HFFc6 (cell line): Measurements from ENCODE around the gene HIVEP3. TPM values are rescaled to one million over a fixed set of nuclear protein-coding genes. Genes with fewer than 3 reads are reported as not detected.
A peak's percentile ranks its signal among the peaks of the same experiment; 100 is the strongest.

ENCODE experiments used
- DNase-seq: peaks from one replicate; pipeline ENCODE4 v3.0.0-alpha.2; 2018
- H3K27ac Mint-ChIP-seq: 2 replicates; pipeline ENCODE4 v1.8.0; 2020; ENCODE audit warnings: mild to moderate bottlenecking, mixed read lengths
- H3K27me3 Mint-ChIP-seq: 2 replicates; pipeline ENCODE4 v1.8.0; 2021; ENCODE audit warnings: mild to moderate bottlenecking, moderate library complexity, mixed read lengths; ENCODE audit not compliant: insufficient read depth
- H3K36me3 Mint-ChIP-seq: 2 replicates; pipeline ENCODE4 v1.8.0; 2021; ENCODE audit warnings: low read depth, mixed read lengths
- H3K4me1 Mint-ChIP-seq: 2 replicates; pipeline ENCODE4 v1.8.0; 2020; ENCODE audit warnings: low read depth, mixed read lengths
- H3K4me3 Mint-ChIP-seq: 2 replicates; pipeline ENCODE4 v1.8.0; 2020; ENCODE audit warnings: mild to moderate bottlenecking, moderate library complexity, mixed read lengths
- H3K9me3 Mint-ChIP-seq: 2 replicates; pipeline ENCODE4 v1.8.0; 2020; ENCODE audit warnings: mild to moderate bottlenecking, mixed read lengths
- CTCF ChIP-seq: fragments of 200-600 bp; sonication (generic); IDR thresholded peaks from 2 replicates; pipeline ENCODE4 v1.5.0; 2021; ENCODE audit warnings: antibody characterized with exemption, mild to moderate bottlenecking
- total RNA-seq, 6 experiments: library from RNA; stranded (reverse); fragmentation: NEBNext Ultra II Directional; extraction: Animal tissue kit (Norgen Biotek cat#: 25700); gene quantifications; 2 replicates in 1 of 6; 3 replicates in 5 of 6; pipeline ENCODE4 v1.2.3, GENCODE V29; 2021

HIVEP3 gene
- total RNA-seq, 6 experiments from 2014 or later: 7.0 to 9.7 (median 7.9) TPM

- no peak overlapping the region for H3K27ac Mint-ChIP-seq
- H3K4me1 Mint-ChIP-seq: peaks cover 37% of the 10 kb centered on the region
- TF ChIP-seq CTCF: no peak
- no peaks in the 10 kb centered on the region for H3K36me3 Mint-ChIP-seq
- H3K27me3 Mint-ChIP-seq: peaks cover 2% of the 10 kb centered on the region; the same call in 1 of the 2 replicates
- no peak overlapping the region for H3K4me3 Mint-ChIP-seq
- no peaks in the 10 kb centered on the region for H3K9me3 Mint-ChIP-seq
- DNase-seq: no peak
Observed at GRCh38 chr1:41687007-41687406, 231.7 kb downstream of the HIVEP3 start.

GRCh38 chr1:41683681-41684500 lies 234.8 kb downstream of the HIVEP3 start:
- H3K9me3 Mint-ChIP-seq: no peaks in the 10 kb centered on the region
- no peak for DNase-seq
- no peak overlapping the region; the same call in 1 of the 2 replicates for H3K4me3 Mint-ChIP-seq
- no peak for TF ChIP-seq CTCF
- H3K27me3 Mint-ChIP-seq: peaks cover 2% of the 10 kb centered on the region; the same call in 1 of the 2 replicates
- peak overlapping the region; percentile 76 for H3K27ac Mint-ChIP-seq
- peaks cover 59% of the 10 kb centered on the region for H3K4me1 Mint-ChIP-seq
- H3K36me3 Mint-ChIP-seq: no peaks in the 10 kb centered on the region

DNA sequence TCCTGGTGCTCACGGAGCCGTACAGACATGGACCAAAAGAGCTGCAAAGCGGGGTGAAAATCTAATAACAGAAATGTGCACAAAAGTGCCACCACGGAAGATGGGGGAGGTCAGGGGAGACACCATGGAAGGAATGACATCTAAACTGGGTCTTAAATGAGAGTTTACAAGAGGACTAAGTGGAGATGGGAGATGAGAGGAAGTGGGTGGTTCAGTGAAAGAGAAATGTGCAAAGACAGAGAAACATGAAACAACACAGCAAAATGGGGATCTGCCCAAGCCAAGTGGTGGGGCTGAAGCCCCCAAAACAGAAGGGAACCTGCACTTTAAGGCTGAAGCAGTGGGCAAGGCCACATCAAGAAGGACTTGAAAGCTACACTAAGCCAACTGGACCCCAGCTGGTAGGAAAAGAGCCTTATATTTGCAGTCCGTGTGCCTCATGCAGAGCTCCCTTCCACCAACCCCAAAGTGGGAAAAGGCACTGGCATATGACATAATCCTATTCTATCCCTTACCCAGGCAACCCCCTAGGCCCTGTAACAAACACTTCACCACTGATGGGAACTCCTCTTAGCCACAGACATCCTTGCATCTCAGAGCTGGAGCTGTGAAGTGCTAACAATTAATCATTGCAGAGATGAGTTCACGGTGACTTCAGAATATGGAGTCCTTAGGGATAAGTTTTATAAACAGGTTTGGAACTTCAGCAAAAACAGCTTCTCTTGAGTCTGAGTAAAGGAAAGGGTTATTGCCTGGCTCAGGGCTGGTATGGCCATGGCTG lies 235.7 kb downstream of the HIVEP3 start:
- Mint-ChIP-seq H3K4me1 (peaks cover 67% of the 10 kb centered on the region), H3K4me3 (no peak overlapping the region; the same call in 1 of the 2 replicates), H3K27ac (peak overlapping the region; percentile 76), H3K36me3 (no peaks in the 10 kb centered on the region), H3K9me3 (no peaks in the 10 kb centered on the region), H3K27me3 (no peaks in the 10 kb centered on the region)
- no peak for TF ChIP-seq CTCF
- no peak for DNase-seq

DNA sequence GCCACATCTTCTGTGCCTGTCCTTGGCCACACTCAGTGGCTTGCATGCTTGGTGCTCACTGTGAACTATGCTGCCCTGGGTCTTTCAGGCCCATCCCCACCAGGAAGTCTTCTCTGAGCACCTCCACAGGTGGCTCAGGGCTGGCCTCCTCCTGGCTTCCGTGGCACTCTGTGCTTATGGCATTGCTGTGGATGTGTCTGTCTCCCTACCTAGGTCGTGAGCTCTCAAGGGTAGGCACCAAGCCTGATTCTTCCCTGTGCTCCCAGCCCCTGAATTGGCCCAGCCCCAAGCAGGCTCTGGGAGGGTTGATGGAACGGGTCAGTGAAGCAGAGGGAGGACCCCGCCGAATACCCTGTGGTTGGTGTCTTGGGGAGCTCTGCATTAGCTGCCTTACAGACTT lies 236.6 kb downstream of the HIVEP3 start:
- TF ChIP-seq CTCF: no peak
- H3K4me1 Mint-ChIP-seq: peaks cover 76% of the 10 kb centered on the region
- H3K36me3 Mint-ChIP-seq: no peaks in the 10 kb centered on the region
- H3K9me3 Mint-ChIP-seq: no peaks in the 10 kb centered on the region
- DNase-seq: no peak
- H3K27me3 Mint-ChIP-seq: no peaks in the 10 kb centered on the region
- peak overlapping the region; percentile 72 for H3K27ac Mint-ChIP-seq
- no peak overlapping the region for H3K4me3 Mint-ChIP-seq

- Mint-ChIP-seq H3K9me3 (no peaks in the 10 kb centered on the region), H3K4me3 (peak overlapping the region; percentile 3; the same call in 1 of the 2 replicates), H3K27ac (peak overlapping the region; percentile 72), H3K4me1 (peaks cover 77% of the 10 kb centered on the region), H3K27me3 (peaks cover 1% of the 10 kb centered on the region; the same call in 1 of the 2 replicates), H3K36me3 (no peaks in the 10 kb centered on the region)
- DNase-seq: peak; percentile 35
- TF ChIP-seq CTCF: no peak
Observed at GRCh38 chr1:41681331-41682098, 237.2 kb downstream of the HIVEP3 start.
